Activated T-helper 9 cell treated with anti-CD3 and anti-CD28 coated beads, Interleukin-2, amount 50 U/mL, for 16 hours (primary cell): ENCODE measurements around the gene FMO1.
"Not testable (repeated sequence)": the region's sequence is repeated elsewhere in the genome, so short reads cannot be mapped to it uniquely, and the experiment has no call there.

ENCODE experiments used
- DNase-seq: peaks from one replicate; pipeline ENCODE4 v3.0.0-alpha.2; 2020; ENCODE audit warnings: low read depth

Gene FMO1

DNA sequence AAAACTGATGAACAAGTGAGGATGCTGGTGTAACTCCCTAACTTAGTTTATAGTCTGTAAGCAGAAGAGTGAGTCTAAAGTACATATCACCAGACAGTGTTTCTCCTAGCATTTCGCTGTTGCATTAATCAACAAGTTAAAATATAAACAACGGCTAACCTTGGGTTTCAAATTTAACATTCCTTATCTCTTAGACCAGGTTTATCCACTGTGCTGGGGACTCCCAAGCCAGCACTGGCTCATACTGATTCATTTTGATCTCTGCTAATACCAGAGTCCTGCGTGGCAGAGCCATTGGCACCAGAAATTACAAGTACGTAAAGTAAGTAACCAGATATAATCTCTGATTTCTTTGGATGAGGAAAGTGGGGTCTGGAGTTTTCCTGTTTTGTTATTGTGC is at the start of gene FMO1:
TSS of gene FMO1 (plus strand) at position 193 of the 400 bp plus-strand sequence. CDS start 9,594 bp downstream, outside the sequence.
- DNase-seq: no peak

- no peak for DNase-seq
Observed at GRCh38 chr1:171204296-171204695, 44.0 kb upstream of the FMO1 start.

DNA sequence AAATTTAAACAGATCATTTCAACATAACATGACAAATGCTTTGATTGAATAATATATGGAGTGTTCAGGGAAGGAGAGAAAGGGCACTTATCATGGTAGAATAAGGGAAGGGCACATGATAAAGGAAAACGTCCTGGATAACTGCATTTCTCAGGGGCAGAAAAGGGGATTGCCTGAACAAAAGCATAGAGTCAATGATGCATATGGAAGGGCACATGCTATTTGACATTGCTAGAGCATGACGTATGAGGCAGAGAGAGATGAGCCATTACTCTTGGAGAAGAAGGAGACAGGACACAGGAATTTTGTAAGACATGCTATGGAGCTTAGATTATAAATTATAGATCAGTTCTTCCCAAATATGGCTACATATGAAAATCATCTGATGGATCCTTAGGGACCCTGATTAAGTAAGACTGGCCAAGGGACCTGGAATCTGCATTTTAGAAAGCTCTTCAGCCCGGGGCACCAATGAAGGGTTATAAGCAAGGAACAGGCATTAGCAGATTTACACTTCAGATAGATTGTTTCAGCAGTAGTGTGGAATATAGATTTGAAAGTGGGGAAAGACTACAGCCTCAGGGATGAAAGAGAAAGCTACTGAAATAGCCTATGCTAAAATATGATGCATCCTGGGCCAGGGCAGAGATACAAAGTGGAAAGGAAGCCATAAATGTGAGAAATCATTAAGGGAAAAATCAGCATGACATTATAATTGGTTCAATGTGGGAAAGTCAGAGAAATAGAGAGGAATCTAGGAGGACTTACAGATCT is 41.9 kb upstream of the FMO1 start:
- no peak for DNase-seq

DNA sequence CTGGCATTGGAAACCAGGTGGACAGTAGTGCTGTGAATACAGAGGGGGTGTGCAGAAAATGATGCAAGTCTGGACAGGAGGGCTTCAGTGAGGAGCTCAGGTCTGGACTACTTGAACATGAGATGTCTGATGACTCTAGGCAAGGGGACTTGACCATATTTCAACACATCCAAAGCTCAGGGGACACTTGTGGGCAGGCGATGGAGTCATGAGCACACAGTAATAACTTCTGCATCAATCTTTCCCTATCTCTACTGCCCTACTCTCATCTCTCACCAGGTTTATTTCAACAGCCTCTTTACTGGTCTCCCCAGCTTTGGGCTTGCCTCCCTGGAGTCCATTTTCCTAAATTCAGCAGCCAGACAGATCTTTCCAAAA is 41.3 kb upstream of the FMO1 start:
- no peak for DNase-seq

GRCh38 chr1:171207377-171207776 is 40.9 kb upstream of the FMO1 start:
- no peak for DNase-seq

DNA sequence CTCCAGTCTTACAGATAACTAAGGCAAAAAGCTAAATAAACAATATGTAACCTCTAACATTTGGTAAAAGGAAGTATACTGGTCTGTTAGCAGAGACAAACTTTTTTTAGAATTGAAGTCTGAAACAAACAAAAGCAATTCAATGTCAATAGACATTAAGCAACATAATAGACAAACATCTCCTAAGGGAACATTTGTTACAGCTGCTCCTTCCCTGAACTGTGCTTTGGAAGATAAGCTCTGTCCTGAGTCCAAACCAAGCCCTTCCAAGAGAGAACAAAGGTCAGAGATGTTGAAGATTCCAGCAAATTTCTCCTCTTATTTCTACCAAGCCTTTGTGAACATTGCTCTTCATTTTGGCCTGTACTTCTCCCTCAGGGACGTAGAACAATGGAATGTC is 37.9 kb upstream of the FMO1 start:
- DNase-seq: no peak

DNA sequence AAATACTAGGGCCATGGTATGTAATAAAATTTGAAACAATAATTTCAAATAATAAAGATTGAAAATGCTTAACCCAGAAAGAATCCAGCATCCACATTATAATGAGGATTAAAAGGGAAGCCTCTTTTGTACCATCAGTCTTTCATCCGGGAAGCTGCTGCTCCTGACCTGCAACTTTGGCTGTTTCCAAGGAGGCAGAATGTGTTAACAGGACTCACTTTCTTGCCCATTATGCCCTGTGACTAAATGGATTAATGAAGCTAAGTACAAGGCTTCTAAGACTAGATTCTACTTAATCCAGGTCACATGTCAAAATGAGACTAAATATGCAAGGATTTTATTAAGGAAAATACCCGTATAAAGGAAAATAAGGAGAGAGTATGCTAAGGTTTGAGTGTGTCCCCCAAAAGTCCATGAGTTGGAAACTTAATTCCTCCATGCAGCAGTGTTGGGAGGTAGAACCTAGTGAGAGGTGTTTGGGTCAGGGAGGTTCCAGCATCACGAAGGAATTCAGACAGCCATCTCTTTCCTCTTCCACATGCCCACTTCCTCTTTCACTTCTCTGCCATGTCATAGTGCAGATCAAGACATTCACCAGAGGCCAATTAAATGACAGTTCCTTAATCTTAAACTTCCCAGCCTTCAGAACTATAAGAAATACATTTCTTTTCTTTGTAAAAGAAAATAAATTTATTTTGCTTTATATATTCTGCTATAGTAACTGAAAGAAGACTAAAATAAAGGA is 35.5 kb upstream of the FMO1 start:
- no peak for DNase-seq

DNA sequence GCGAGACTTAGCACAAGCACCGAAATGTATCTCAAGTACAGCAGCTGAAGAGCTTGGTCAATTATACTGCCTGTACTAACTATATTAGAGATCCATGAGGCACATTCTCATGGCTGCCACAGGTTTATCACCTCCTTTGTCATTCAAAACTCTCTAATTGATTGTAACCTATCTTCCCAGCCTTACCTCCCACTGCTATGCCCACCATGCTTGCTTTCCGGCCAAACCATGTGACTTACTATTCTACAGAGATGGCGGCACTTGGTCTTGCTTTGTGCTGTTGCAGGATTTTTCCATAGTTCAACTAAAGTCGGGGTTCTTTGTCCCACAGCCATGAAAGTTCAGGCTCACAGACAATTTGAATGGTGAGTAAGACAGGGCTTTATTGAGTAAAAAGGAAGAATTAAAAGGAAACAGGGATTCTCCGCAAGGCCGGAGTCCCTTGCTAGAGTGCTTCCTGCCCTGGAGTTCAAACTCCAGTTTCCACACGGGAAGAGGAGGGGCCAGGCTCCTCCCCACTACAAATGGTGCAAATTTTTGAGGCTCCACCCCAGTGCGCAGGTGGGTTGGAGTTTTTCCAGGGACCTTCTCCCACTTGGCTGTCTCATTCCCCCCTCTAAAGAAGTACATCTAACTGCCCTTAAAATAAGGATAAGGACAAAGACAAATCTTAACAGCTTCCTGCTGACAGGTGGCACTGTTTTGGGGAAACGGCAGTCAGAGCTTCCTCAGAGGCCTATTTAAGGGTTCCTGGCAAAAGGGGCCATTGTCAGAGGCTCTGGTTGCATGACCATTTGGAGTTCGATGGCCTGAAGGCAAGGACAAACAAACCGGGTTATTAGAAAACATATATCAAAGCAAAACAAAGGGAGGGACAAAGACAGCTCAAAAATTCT is 34.5 kb upstream of the FMO1 start:
- DNase-seq: no peak

- no peak for DNase-seq
Observed at GRCh38 chr1:171217658-171218443, 30.4 kb upstream of the FMO1 start.

DNA sequence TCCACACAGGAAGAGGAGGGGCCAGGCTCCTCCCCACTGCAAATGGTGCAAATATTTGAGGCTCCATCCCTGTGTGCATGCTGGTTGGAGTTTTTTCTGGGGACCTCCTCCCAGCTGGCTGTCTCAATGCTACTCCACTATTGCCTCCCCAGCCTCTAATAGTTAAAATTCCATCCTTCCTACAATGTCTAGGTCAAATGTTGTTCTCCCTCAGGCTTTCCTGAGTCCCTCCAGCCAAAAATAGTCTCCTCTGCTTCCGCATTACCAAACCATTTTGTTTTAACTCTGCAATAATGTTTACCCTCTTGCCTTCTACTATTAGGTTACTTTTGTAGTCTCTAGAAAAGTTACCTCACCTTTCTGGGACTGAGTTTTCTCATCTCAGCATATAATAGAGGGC is 29.6 kb upstream of the FMO1 start:
- no peak for DNase-seq

DNA sequence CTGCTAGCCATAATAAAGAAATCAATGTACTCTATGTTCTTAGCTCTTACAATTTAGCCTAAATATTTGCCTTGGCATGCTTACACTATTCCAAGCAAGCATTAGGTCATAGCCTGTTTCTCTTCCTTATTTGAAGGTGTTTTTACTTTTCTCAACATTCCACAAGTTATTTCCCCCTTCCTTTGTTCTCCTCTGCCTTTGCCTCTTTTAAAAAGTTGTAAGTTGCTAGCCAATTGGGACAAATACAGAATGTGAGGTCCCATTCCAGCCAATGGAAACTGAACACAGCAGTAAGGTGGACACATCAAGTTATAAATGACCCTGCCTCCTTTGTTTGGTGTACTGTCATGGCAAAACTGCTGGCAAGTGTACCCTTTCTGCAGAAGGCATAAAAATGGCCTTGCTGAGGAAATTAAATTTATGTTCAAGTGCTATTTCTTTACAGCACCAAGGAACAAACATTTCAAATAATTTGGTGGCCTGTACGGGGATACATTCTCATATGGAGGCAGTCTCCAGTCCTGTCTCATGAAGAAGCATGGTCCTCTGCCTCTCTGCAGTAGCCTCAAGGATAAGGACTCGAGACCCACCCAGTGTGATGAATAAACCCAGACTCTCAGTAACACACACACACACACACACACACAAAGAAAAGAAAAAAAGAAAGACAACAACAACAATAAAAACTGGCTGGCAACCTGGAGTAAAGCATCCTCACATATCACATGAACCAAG is 28.8 kb upstream of the FMO1 start:
- DNase-seq: no peak

- no peak for DNase-seq
Observed at GRCh38 chr1:171220081-171220420, 28.2 kb upstream of the FMO1 start.

- no peak for DNase-seq
Observed at GRCh38 chr1:171220581-171221054, 27.7 kb upstream of the FMO1 start.

DNA sequence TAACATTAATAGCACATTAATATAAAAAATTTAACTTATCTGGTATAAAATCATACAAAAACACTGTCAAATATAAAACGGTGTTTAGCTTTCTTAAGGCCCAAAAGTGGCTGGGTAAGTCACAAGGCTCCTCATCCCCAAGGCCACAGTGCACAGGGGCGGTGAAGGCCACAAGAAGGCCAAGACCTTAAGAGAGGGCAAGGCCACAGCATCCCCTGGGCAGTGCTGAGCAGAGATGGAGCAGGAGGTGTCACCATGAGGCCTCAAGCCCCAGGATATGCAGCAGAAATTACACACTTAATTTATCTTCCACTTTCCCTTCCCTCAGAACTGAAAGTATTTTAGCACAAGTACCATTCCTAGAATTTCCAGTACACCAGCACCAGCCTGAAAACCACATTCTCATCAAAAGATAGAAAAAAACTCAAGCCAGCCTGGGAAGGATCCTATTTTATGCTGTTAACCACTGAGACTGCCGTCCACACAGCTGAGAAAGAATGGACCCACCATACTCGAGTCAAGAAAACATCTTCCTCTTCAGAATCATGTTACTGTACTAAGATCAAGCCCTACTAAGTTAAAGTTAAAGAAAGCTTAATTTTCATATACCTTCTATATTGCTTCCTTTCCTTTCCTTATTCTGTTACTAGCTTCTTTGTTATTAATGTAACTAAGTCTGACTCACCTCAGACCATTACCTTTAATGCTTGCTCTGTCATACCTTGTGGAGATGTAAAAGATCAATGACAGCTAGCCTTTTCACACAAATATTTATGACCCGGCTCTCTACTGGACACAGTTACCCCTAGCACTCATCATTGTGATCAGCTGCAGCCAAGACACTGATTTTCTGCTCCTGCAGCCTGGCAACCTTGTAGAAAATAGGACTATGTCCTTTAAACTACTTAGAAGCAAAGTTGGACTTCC is 26.4 kb upstream of the FMO1 start:
- no peak for DNase-seq

DNA sequence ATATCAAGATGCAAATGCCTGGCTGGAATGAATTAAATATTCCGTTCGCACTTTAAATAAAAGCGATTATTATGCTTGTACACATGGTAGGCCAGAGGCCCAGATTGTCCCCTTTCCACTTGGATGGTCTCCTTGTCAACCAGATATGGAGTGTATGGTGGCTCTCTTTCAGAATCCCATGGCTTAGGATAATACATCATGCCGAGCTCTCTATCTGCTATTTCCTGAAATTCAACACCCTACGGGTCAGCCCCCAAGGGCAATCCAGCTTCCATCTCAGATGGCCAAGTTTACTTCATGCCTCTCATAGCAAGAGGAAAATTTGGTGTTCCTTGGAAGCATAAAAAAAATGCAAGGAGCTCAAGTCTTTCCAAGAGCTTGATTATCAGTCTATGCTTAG is 25.4 kb upstream of the FMO1 start:
- no peak for DNase-seq

GRCh38 chr1:171224257-171224656 is 24.0 kb upstream of the FMO1 start:
- not testable (repeated sequence) for DNase-seq

- no peak for DNase-seq
Observed at GRCh38 chr1:171226747-171227370, 21.4 kb upstream of the FMO1 start.

DNA sequence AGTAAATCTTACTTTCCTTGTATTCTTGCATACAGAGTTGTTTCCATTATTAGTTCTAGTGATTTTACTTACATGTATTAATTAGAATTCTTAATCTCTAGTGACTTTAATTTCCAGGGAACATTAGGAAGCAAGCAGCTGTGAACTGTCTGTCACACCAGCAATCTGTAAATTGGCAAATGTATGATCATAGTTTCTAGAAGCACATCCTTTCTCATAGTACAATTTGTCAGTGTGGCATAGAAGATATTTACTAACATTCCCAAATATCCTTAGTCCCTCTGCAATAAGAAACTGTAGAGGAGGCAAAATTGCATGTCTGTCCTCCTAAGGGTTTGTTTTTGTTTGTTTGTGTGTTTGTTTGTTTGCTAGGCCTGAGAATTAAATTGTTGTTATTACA is 17.0 kb upstream of the FMO1 start:
- DNase-seq: no peak

GRCh38 chr1:171233183-171233582 is 15.1 kb upstream of the FMO1 start:
- no peak for DNase-seq
